Endothelial cell of coronary artery (primary cell): Measurements from ENCODE around the gene HESX1. TPM values are rescaled to one million over a fixed set of nuclear protein-coding genes. Genes with fewer than 3 reads are reported as not detected.

ENCODE experiments used
- total RNA-seq: library from RNA; depleted of rRNA; stranded (reverse); fragments of >200 nt; gene quantifications from 2 replicates; pipeline ENCODE4 v1.2.3, GENCODE V29; 2014

The HESX1 gene
- total RNA-seq = 0.18 and 0.19 TPM in 2 replicates

DNA sequence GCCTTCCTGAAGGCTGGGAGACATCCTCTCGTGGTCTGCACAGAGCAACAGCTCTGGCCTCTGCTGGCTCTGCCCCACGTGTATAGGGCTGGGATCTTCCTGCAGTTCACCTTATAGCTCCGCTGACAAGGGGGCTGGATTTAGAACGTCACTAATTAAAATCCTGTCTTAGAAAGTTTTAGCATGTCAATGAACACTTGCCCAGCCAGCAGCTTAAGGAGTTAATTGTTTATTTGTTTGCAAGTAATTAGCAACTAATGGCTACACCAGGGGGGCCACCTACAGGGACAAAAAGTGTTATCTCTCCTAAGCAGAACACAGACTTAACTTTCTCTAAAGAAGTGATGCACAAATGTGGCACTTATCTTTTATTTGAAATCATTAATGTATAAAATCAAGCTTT lies at the start of gene HESX1:
Gene HESX1 (minus strand): TSS at position 84 of the 403 bp plus-strand sequence. CDS start 60 bp downstream, at position 24.

GRCh38 chr3:57227204-57227929 lies 27.6 kb upstream of the HESX1 start, which contains the start of gene APPL1:
Gene APPL1 (plus strand): TSS chr3:57227729. CDS start chr3:57227884, 155 bp downstream.

GRCh38 chr3:57164657-57165573 lies 34.9 kb downstream of the HESX1 start, which contains the start of gene IL17RD:
Gene IL17RD (minus strand): TSS chr3:57165353. CDS start chr3:57165286, 67 bp downstream.

Other genes starting within 250 kb of the HESX1 start
- gene SPATA12, start 139.3 kb downstream of the HESX1 start, total RNA-seq = 0.09 and 0.18 TPM in 2 replicates
- gene IL17RD, start 34.6 kb downstream of the HESX1 start, total RNA-seq = 0.90 and 1.2 TPM in 2 replicates
- 32.9 and 38.4 TPM in 2 replicates for gene APPL1, start 27.8 kb upstream of the HESX1 start, total RNA-seq
- gene ASB14, start 92.7 kb upstream of the HESX1 start, total RNA-seq = not detected in 2 replicates